Stimulated activated CD4-positive, alpha-beta T cell treated with anti-CD3 and anti-CD28 coated beads, Interleukin-12 subunit alpha, Interleukin-12 subunit beta, amount 100 ng/mL, for 24 hours (primary cell): ENCODE results near the gene FBXO24.

ENCODE experiments used
- DNase-seq, 2 experiments: peaks; one replicate each; pipeline ENCODE4 v3.0.0-alpha.2; 2020; ENCODE audit warnings: low read depth in 2 of 2

The FBXO24 gene

DNA sequence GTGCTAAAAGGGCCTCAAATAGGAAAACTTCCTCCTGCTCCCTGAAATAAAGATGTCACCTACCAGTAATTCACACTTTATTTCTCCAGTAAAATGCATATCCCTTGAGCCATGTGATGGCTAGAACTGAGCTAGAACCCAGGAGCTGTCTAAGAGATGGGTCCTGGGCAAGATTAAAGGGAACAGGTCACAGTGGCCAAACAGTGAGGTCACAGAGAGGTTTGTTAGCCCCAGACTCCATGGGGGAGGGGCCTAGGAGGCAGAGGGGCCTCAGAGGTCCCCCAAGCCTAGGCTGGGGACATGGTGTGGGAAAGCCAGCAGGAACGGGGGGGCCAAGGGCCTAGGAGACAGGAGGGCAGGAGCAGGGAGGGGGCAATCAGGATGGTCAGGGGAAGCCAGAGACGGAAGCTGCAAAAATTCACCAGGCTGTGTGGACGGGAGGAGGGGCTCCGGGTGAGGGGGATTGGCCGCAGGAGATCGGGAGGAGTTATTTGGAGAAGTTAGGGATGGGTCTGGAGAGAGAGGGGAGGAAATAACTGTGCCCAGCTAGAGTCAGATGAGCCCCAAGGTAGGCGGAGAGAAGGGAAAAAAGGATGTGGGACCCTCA, 3.3 kb downstream of the FBXO24 start:
- DNase-seq: no peak

DNA sequence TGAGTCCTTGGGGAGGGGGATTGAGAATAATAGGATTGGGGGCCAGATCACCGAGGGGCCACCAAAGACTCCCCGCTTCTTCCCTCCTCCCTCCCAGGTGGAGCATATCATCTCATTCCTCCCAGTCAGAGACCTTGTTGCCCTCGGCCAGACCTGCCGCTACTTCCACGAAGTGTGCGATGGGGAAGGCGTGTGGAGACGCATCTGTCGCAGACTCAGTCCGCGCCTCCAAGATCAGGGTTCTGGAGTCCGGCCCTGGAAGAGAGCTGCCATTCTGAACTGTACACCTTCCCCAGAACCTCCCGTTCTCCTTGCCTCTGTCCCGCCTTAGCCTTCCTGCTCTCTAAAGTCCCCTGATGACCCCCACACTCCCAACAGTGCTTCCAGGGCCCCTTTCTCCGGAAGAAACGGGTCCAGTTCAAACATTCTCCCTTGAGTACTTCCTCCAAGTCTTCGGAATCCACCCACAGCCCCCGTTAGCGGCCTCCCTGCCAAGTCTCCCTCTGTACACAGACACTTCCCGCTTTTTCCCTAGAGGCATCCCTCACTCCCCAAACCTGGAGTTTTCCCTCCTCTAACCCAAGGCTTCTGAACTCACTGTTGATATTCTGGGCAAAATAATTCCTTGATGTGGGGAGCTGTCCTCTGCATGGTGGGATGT, 4.1 kb downstream of the FBXO24 start:
- DNase-seq: no peak

DNA sequence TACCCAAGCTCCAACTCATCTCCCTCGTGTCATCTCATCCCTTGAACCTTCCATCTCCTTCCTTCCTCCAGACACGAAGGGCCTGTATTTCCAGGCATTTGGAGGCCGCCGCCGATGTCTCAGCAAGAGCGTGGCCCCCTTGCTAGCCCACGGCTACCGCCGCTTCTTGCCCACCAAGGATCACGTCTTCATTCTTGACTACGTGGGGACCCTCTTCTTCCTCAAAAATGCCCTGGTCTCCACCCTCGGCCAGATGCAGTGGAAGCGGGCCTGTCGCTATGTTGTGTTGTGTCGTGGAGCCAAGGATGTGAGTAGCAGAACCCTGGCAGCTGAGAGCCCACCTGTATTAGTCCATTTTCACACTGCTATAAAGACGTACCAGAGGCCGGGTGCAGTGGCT, 5.5 kb downstream of the FBXO24 start:
- DNase-seq: no peak

DNA sequence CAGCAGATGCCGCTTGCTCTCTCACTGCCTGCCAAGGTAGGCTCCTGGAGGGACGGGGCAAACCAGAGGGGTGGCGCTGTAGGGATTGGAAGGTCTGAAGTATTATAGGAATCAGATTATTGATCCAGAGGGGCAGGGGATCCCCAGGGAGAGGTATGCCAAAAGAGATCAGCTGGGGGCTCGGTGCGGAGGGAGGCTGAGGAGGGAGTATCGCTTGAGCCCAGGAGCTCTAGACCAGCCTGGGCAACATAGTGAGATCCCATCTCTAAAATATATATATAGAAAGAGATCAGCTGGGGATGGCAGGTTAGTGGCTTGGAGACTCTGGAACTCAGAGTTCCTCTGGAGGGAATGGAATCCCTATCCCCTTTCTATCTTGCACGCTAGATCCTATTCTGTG, 9.1 kb downstream of the FBXO24 start:
- DNase-seq: no peak

DNA sequence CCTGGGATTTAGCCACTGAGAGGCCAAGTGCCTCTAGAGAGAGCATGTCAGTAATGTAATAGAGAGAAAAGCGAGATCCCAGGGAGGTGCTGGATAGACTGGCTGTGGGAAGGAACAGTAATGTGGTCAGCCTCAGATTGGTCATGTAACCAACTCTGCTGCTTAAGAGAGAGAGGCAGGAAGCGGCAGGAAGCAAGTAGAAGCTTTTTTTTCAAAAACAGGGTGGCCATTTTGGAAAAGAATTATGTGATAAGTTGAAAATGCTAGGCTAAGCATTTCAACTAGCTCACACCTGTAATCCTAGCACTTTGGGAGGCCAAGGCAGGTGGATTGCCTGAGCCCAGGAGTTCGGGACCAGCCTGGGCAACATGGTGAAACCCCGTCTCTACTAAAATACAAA, 12.3 kb downstream of the FBXO24 start:
- DNase-seq: no peak

DNA sequence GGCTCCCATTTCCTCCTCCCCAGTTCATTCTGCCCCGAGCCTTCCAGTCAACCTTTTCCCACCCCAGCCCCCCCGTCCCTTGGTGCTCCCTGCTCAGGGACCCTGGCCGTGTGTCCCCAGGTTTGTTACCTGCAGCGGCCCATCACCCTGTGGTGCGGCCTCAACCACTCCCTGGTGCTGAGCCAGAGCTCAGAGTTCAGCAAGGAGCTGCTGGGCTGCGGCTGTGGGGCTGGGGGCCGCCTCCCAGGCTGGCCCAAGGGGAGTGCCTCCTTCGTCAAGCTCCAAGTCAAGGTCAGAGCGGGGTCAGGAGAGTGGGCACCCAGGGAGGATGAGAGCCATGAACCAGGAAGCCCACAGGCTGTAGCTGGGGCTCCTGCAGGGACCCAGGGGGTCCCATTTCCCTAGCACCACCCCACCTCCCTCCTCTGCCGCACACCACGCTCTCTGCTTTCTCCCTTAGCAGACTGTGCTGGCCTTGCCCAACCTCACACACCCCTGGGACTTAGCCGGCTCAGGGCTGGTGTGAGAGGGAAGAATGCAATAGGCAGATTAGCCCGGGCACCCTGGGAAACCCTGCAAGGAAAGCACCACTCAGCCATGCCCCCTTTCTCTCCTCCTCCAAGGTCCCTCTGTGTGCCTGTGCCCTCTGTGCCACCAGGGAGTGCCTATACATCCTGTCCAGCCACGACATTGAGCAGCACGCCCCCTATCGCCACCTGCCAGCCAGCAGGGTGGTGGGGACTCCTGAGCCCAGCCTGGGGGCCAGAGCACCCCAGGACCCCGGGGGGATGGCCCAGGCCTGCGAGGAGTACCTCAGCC, 14.0 kb downstream of the FBXO24 start:
- DNase-seq: no peak

DNA sequence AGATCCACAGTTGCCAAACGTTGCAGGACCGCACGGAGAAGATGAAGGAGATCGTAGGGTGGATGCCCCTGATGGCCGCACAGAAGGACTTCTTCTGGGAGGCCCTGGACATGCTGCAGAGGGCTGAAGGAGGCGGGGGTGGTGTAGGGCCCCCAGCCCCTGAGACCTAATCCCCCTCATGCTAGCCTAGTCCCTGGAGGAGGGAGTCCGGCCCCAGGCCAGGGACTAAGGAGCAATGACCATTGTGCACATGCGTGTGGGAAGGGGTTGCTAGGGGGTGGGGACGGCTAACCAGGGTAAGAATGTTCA, 14.6 kb downstream of the FBXO24 start:
- DNase-seq: no peak

DNA sequence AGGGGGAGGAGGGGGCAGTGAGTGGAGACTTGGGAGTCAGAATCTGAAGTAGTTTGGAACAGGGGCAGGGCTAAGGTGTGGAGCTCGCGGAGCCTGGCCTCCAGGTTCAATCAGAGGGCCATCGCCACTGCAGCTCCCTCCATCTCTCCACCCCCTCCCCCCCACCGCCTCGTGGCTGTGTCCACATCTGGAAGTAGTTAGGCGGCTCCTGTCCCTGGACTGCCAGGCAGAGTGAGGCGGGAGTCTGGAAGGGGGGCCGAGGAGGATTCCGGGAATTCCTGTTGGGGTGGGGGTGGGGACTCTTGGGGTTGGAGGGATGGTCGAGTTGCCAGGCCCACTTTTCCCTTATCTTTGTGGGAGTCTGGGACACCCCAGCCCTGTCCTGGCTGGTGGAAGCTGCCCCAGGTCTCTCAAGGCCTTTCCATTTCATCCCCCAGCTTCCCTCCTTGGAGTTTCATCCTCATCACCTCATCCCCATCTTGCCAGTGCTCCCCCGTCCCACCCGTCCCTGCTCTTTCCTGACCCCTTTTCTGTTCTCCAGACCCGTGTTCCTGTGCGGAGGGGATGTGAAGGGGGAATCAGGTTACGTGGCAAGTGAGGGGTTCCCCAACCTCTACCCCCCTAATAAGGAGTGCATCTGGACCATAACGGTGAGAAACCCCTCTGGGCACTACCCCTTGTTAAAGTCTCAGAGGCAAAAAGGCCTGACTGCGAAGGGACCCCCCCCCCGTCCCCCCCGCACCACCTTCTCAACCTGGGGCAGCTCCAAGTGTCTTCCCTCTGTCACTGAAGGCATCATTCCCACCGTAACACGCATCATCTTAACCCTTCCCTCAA, 17.0 kb downstream of the FBXO24 start:
- DNase-seq: no peak

DNA sequence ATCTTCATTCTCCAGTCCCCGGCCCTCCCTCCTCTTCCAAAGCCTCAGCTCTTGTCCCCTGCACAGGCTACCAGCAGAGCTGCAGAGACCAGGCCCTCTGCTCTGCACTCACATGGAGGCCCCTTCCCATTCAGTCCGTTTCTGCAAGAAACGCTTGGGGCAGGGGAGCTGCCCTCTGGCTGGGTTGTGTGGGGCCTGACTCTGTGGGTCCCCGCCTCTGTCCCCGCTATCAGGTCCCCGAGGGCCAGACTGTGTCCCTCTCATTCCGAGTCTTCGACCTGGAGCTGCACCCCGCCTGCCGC, 17.5 kb downstream of the FBXO24 start:
- no peak for DNase-seq

DNA sequence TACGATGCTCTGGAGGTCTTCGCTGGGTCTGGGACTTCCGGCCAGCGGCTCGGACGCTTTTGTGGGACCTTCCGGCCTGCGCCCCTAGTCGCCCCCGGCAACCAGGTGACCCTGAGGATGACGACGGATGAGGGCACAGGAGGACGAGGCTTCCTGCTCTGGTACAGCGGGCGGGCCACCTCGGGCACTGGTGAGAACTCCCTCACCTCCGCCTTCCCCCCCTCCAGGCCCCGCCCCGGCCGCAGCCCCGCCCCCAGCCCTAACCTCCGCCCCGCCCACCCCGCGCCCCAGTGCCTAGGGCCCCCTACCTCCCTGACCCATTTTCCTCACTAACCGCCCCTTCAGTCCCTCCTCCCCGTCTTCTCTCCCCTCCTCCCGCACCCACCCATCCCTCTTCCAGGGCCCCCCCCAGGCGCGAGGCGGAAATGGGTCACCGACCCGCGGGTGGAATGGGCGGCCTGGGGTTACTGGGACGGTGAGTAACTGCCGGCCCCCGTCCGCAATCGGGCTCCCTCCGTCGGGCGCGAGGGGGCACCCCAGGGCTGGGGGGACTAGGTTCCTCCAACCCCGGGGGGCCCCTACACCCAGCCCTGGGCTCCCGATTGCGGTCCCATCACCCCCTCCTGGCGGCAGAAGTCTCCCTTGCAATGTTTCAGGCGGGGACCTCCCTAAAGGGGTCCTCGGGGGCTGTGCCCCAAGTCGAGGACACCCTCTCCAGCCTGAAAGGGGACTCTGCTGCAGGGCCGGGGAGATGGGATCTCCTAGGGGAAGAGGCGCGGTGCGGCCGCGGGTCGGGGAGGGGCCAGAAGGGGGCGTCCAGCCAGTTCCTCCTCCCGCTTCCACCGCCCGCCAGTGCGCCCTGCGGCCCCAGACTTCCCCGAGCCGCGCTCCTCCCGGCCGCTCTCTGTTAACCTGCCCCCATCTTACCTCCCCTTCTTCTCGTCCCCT, 18.2 kb downstream of the FBXO24 start:
- peak in 1 of 2 experiments; percentile 63 for DNase-seq

DNA sequence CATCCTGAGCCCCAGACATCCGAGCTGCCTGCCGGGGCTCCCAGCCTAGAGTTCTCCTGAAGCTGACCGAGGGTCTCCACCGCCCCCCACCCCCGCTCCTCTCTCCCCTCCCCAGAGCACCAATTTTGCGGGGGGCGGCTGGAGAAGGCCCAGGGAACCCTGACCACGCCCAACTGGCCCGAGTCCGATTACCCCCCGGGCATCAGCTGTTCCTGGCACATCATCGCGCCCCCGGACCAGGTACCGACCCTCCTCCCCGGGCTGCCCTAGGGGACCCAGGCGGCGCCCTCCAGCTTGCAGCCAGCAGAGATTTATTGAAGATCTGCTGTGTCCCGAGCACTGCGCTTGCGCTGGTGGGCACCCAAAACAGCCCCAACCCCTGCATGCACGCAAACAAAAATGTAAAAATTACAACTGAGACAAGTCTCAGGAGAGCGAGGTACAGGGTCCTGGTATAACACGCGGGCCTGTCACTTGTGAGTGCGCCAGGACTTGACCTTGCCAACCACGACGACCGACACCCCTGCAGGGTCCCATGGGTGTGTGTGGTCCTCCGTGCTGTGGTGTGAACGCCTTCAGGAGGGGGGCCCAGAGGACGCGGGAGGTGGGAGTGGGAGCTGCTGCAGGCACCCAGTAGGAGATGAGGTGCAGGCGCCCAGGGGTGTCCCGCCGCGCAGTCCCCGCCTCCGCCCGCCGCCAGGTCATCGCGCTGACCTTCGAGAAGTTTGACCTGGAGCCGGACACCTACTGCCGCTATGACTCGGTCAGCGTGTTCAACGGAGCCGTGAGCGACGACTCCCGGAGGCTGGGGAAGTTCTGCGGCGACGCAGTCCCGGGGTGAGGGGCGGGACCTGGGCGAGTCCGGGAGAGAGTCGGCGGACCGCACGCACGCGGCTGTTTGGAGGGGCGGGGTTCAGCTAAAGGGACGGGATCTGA, 19.1 kb downstream of the FBXO24 start:
- peak in 1 of 2 experiments; percentile 46 for DNase-seq

DNA sequence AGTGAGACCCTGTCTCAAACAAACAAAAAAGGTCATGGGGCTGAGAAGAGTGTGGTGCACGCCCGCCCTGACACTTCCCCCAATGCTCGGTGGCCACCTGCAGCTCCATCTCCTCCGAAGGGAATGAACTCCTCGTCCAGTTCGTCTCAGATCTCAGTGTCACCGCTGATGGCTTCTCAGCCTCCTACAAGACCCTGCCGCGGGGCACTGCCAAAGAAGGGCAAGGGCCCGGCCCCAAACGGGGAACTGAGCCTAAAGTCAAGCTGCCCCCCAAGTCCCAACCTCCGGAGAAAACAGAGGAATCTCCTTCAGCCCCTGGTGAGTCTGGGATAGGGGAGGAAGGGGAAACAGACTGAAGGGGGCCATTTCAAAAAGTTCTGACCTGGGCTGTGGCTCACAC, 20.2 kb downstream of the FBXO24 start:
- DNase-seq: no peak

DNA sequence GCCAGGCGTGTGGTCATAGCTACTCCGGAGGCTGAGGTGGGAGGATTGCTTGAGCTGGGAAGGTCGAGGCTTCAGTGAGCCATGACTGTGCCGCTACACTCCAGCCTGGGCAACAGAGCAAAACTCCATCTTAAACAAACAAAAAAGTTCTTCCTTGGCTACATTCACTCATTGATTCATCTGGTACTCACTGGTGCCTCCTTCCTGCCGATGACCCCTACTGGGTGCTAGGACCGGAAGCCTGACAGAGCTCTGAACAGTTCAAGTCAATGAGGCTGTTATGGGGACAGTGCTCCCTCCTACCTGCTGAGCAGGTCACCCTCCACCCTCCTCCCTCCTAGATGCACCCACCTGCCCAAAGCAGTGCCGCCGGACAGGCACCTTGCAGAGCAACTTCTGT, 21.0 kb downstream of the FBXO24 start:
- DNase-seq: no peak

DNA sequence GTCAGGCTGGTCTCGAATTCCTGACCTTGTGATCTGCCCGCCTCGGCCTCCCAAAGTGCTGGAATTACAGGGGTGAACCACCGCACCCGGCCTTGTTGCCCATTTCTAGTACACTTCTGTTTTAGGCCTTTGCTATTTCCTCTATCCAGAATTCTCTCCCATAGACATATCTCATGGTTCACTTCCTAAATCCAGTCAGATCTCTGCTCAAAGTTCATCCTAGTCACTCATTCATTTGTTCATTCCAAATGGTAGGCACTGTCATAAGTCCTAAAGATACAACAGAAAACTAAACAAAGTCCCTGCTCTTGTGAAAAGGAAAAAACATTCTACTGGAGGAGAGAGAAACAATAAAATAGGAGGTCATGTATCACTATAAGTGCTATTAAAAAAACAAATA, 23.8 kb downstream of the FBXO24 start:
- DNase-seq: no peak

DNA sequence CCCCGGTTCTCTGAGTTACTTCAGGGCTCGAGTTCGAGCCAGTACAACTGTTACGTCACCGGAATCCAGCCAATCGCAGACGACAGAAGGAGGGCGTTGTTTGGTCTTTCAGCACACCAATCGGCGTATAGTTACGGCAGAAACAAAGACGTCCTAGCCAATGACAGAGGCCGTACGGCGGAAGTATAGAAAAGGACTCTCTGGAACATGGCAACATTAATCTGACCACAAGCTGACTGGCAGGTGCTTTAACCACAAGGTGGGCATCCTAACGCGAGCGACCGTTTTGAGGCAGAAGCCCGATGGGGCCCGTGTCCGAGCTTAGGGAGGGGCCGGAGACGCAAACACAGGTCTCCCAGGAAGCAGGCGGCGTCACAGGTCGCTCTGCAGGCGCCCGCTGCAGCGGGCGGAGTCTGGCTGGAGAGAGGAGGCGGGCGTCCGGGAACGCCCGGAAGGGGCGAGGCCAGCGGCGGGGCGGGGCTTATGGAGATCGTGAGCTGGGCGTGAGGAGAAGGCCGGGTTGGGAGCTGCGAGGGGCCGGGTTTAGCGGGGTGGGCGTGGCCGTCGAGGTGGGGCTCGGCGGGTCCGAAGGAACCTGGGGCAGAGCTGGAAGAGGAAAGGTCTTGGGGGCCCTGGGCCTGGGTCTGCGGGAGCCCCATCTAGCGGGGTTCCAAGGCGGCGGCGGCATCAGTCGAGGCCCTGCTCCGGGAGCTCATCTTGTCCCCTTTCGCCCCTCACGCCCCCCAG, 26.0 kb downstream of the FBXO24 start, which contains the start of gene MOSPD3:
MOSPD3 (plus strand) TSS at position 558 of the 747 bp plus-strand sequence. CDS start 252 bp downstream, outside the sequence.
- peak; percentile 97 to 98 for DNase-seq

DNA sequence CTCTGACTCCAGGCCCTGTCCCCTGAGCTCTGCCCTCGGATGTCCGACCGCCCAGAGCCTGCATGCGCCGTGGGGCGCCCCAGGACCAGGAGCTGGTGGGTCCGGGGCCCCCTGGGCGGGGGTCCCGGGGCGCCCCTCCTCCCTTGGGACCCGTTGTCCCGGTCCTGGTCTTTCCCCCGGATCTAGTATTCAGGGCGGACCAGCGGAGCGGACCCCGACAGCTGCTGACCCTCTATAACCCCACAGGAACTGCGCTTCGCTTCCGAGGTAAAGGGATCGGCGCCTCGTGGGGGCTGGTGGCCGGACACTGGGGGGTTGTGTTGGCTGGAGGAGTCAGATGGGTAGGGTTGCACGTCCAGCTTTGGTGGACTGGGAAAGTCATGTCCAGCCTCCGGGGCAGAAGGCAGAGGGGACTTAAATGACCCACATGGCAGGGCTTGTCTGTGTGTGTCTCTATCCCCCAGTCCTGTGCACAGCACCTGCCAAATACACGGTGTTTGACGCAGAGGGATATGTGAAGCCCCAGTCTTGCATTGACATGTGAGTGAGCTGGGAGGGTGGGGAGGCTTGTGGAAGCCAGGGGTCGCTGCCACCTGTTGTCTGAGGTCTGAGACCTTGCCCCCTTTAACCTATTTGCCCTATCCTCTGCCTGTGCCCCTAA, 26.7 kb downstream of the FBXO24 start:
- no peak for DNase-seq

DNA sequence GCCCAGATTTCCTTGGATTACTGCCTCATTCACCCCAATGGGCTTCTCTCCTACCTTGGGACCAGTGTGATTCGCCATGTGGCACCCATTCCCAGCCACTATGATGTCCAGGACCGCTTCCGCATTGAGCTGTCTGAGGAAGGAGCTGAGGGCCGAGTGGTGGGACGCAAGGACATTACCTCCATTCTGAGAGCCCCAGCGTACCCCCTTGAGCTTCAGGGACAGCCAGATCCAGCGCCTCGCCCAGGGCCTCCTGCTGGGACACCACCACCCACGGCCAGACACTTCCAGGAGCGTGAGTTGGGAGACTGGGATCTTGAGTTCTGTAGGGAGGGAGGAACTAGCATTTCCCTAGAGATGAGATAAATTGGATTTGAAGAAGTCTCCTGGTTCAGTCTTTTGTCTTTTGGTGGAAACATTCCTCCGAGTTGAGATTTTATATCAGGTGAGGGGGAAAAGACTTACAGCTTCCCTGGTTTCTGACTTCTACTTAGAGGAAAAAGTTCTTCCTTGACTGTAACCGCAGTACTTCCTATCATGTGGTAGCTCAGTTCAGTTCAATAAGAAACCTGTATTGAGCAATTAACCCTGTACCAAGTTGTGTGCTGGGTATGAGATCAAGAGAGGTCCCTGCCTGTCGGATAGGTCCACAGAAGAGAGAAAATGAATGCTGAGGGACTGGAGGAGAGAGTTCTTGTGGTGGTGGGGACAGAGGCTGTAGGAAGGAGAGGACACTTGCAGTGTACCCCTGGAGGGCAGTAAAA, 27.5 kb downstream of the FBXO24 start:
- DNase-seq: no peak

DNA sequence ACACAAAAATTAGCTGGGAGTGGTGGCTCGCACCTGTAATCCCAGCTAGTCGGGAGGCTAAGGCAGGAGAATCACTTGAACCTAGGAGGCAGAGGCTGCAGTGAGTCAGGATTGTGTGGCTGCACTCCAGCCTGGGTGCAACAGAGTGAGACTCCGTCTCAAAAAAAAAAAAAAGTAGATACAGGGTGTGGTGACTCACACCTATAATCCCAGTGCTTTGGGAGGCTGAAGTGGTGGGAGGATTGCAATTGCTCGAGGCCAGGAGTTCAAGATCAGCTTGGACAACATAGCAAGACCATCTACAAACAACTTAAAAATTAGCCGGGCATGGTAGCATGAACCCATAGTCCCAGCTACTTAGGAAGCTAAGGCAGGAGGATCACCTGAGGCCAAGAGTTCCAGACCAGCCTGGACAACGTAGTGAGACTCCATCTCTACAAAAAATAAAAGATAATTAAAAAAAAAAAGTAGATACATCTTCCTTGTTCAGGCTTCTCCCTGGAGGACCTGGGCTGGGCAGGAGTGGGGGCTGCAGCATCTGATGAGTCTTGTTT, 28.3 kb downstream of the FBXO24 start:
- no peak for DNase-seq
